ENCODE measurements around the gene SLC16A8. TPM values are rescaled to one million over a fixed set of nuclear protein-coding genes. Genes with fewer than 3 reads are reported as not detected.
A peak's percentile ranks its signal among the peaks of the same experiment; 100 is the strongest.

SLC16A8 gene
- total and polyA plus RNA-seq, 2 experiments from 2014 or later = 0.52 to 0.66 TPM

DNA sequence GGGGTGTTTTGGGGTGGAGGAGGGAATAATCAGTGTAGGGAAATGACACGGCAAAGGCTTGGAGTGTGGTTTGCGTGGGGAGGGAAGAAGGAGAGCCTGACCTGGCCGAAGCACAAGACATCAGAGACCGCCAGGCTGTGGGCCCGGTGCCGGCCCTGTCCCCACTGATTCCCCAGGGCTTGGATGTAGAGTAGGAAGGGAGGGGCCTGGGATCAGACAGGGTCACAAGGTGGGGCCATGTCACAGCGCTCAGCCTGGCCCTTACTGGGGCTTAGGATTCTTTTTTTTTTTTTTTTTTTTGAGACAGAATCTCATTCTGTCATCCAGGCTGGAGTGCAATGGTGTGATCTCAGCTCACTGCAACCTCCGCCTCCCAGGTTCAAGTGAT, 17.0 kb downstream of the SLC16A8 start:
- DNase-seq (ENCODE audit: low spot score) = no peak
- TF ChIP-seq EZH2 (IDR thresholded peaks at IDR 0.05; ENCODE audit: low read depth, unreplicated experiment) (no peak), EZH2phosphoT487 (IDR thresholded peaks at IDR 0.05; ENCODE audit: unreplicated experiment) (no peak), STAT1 (IDR thresholded peaks at IDR 0.05; ENCODE audit: unreplicated experiment) (no peak), POLR2AphosphoS5 (IDR thresholded peaks at IDR 0.05; ENCODE audit: low read depth) (no peak), ZNF331 (CRISPR knock-in tag; IDR thresholded peaks at IDR 0.05; ENCODE audit: low read depth) (no peak), JUNB (IDR thresholded peaks at IDR 0.05; ENCODE audit: unreplicated experiment) (no peak), NANOG (IDR thresholded peaks at IDR 0.05; ENCODE audit: borderline replicate concordance) (no peak)
- TF ChIP-seq, protein P1, sequence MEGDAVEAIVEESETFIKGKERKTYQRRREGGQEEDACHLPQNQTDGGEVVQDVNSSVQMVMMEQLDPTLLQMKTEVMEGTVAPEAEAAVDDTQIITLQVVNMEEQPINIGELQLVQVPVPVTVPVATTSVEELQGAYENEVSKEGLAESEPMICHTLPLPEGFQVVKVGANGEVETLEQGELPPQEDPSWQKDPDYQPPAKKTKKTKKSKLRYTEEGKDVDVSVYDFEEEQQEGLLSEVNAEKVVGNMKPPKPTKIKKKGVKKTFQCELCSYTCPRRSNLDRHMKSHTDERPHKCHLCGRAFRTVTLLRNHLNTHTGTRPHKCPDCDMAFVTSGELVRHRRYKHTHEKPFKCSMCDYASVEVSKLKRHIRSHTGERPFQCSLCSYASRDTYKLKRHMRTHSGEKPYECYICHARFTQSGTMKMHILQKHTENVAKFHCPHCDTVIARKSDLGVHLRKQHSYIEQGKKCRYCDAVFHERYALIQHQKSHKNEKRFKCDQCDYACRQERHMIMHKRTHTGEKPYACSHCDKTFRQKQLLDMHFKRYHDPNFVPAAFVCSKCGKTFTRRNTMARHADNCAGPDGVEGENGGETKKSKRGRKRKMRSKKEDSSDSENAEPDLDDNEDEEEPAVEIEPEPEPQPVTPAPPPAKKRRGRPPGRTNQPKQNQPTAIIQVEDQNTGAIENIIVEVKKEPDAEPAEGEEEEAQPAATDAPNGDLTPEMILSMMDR (conservative IDR thresholded peaks at IDR 0.05; ENCODE audit: low read depth in 2 of 2) = no peak
- TF ChIP-seq, protein P2, sequence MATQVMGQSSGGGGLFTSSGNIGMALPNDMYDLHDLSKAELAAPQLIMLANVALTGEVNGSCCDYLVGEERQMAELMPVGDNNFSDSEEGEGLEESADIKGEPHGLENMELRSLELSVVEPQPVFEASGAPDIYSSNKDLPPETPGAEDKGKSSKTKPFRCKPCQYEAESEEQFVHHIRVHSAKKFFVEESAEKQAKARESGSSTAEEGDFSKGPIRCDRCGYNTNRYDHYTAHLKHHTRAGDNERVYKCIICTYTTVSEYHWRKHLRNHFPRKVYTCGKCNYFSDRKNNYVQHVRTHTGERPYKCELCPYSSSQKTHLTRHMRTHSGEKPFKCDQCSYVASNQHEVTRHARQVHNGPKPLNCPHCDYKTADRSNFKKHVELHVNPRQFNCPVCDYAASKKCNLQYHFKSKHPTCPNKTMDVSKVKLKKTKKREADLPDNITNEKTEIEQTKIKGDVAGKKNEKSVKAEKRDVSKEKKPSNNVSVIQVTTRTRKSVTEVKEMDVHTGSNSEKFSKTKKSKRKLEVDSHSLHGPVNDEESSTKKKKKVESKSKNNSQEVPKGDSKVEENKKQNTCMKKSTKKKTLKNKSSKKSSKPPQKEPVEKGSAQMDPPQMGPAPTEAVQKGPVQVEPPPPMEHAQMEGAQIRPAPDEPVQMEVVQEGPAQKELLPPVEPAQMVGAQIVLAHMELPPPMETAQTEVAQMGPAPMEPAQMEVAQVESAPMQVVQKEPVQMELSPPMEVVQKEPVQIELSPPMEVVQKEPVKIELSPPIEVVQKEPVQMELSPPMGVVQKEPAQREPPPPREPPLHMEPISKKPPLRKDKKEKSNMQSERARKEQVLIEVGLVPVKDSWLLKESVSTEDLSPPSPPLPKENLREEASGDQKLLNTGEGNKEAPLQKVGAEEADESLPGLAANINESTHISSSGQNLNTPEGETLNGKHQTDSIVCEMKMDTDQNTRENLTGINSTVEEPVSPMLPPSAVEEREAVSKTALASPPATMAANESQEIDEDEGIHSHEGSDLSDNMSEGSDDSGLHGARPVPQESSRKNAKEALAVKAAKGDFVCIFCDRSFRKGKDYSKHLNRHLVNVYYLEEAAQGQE (IDR thresholded peaks at IDR 0.05; ENCODE audit: unreplicated experiment) = no peak
- no peak for ATAC-seq
- Histone ChIP-seq H4K20me1 (replicated peaks; ENCODE audit: insufficient read depth) (peaks cover 11% of the 10 kb centered on the region), H3K4me3 (no peak overlapping the region), H3K9me2 (ENCODE audit: insufficient read depth) (no peaks in the 10 kb centered on the region), H3K27ac (ENCODE audit: low read depth) (no peak overlapping the region), H3K27me3 (ENCODE audit: insufficient read depth) (no peaks in the 10 kb centered on the region), H3K4me2 (no peak overlapping the region), H2AFZ (no peak overlapping the region), H3F3A (replicated peaks; ENCODE audit: low read depth) (no peaks in the 10 kb centered on the region), H3K4me1 (ENCODE audit: insufficient read depth) (no peaks in the 10 kb centered on the region), H3K36me3 (ENCODE audit: insufficient read depth) (no peaks in the 10 kb centered on the region; the same call in 1 of the 2 replicates), H3K79me2 (replicated peaks; ENCODE audit: insufficient read depth) (no peaks in the 10 kb centered on the region)
- Mint-ChIP-seq H3K4me1 (no peaks in the 10 kb centered on the region), H3K4me3 (no peak overlapping the region), H3K27me3 (ENCODE audit: insufficient read depth, low read depth, poor library complexity) (peaks cover 2% of the 10 kb centered on the region), H3K36me3 (ENCODE audit: low read depth) (peaks cover 44% of the 10 kb centered on the region), H3K9me3 (no peaks in the 10 kb centered on the region), H3K27ac (peak overlapping the region; percentile 70; the same call in 1 of the 2 replicates)

DNA sequence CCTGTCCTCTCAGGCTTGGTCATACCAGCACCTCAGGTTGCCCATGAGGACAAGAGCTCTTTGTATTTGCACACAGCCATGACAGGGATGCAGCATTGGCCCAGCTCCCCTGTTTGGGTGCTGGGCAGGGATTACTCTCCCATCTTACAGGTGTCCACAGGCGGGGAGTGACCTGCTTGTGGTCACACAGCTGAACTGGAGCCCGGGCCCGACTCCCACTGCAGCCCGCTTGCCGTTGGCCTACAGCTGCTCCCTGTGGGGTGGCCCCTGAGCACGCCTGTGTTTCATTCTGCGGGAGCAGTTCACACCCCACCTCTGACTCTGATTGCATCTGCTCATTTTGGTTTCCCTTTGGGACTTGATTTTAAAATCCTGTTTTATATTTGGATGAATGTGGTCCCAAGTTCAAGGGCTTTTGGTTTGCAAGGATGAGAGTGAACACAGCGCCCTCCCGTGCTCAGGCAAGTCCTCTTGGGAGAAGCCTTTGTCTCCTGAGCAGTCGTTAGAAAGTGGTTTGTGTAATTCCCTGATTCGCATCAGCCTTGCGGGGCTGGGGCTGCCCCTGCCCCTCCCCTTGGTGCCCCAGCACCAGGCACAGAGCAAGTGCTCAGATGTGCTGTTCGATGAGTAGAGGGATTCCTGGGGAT, 17.5 kb downstream of the SLC16A8 start:
- H3K4me1 Mint-ChIP-seq = no peaks in the 10 kb centered on the region
- peaks cover 48% of the 10 kb centered on the region for H3K36me3 Mint-ChIP-seq (ENCODE audit: low read depth)
- Histone ChIP-seq H3K9me2 (ENCODE audit: insufficient read depth) (no peaks in the 10 kb centered on the region), H3K4me2 (no peak overlapping the region), H3K27ac (ENCODE audit: low read depth) (no peak overlapping the region), H3K79me2 (replicated peaks; ENCODE audit: insufficient read depth) (no peaks in the 10 kb centered on the region), H3K4me3 (no peak overlapping the region), H4K20me1 (replicated peaks; ENCODE audit: insufficient read depth) (peaks cover 11% of the 10 kb centered on the region), H3K27me3 (ENCODE audit: insufficient read depth) (no peaks in the 10 kb centered on the region), H3K36me3 (ENCODE audit: insufficient read depth) (no peaks in the 10 kb centered on the region; the same call in 1 of the 2 replicates), H3K4me1 (ENCODE audit: insufficient read depth) (no peaks in the 10 kb centered on the region), H2AFZ (no peak overlapping the region), H3F3A (replicated peaks; ENCODE audit: low read depth) (no peaks in the 10 kb centered on the region)
- H3K27ac Mint-ChIP-seq = peak overlapping the region; percentile 70; the same call in 1 of the 2 replicates
- H3K9me3 Mint-ChIP-seq = no peaks in the 10 kb centered on the region
- H3K4me3 Mint-ChIP-seq = no peak overlapping the region
- TF ChIP-seq, protein P1 (conservative IDR thresholded peaks at IDR 0.05; ENCODE audit: low read depth in 2 of 2) = peak; percentile 19 to 33; a peak in 2 of 4 replicates
- TF ChIP-seq EZH2 (IDR thresholded peaks at IDR 0.05; ENCODE audit: low read depth, unreplicated experiment) (no peak), JUNB (IDR thresholded peaks at IDR 0.05; ENCODE audit: unreplicated experiment) (no peak), STAT1 (IDR thresholded peaks at IDR 0.05; ENCODE audit: unreplicated experiment) (no peak)
- no peak for DNase-seq (ENCODE audit: low spot score)
- H3K27me3 Mint-ChIP-seq (ENCODE audit: insufficient read depth, low read depth, poor library complexity) = peaks cover 2% of the 10 kb centered on the region
- no peak for ATAC-seq
